ENCODE results near the gene CFAP73. TPM values are rescaled to one million over a fixed set of nuclear protein-coding genes. Genes with fewer than 3 reads are reported as not detected.

The CFAP73 gene
- total RNA-seq, 4 donors from 2014 or later = 0.56 TPM; not detected in 3

GRCh38 chr12:113165521-113166450, 16.3 kb downstream of the CFAP73 start:
- Histone ChIP-seq H3K4me1 (peaks cover 7 to 10% of the 10 kb centered on the region in 2 donors), H3K4me3 (replicated peaks in 1 of 3) (no peak overlapping the region), H3K9me3 (no peaks in the 10 kb centered on the region), H3K27me3 (no peaks in the 10 kb centered on the region), H3K27ac (no peak overlapping the region), H3K36me3 (peaks cover 63 to 81% of the 10 kb centered on the region in 2 donors)
- intact Hi-C loops (cut with DNase I) = no loop called here
- no peak for TF ChIP-seq POLR2A (IDR thresholded peaks at IDR 0.05)
- TF ChIP-seq, protein P1, sequence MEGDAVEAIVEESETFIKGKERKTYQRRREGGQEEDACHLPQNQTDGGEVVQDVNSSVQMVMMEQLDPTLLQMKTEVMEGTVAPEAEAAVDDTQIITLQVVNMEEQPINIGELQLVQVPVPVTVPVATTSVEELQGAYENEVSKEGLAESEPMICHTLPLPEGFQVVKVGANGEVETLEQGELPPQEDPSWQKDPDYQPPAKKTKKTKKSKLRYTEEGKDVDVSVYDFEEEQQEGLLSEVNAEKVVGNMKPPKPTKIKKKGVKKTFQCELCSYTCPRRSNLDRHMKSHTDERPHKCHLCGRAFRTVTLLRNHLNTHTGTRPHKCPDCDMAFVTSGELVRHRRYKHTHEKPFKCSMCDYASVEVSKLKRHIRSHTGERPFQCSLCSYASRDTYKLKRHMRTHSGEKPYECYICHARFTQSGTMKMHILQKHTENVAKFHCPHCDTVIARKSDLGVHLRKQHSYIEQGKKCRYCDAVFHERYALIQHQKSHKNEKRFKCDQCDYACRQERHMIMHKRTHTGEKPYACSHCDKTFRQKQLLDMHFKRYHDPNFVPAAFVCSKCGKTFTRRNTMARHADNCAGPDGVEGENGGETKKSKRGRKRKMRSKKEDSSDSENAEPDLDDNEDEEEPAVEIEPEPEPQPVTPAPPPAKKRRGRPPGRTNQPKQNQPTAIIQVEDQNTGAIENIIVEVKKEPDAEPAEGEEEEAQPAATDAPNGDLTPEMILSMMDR (IDR thresholded peaks at IDR 0.05) = no peak
- DNase-seq = no peak
- 95 to 98% methylated on average over 23 to 28 of the region's 32 CpGs for WGBS, 2 donors

- Histone ChIP-seq H3K4me1 (peaks cover 2 to 8% of the 10 kb centered on the region in 2 donors), H3K36me3 (peaks cover 72 to 85% of the 10 kb centered on the region in 2 donors), H3K27ac (no peak overlapping the region), H3K4me3 (replicated peaks in 1 of 3) (no peak overlapping the region), H3K27me3 (no peaks in the 10 kb centered on the region), H3K9me3 (no peaks in the 10 kb centered on the region)
- intact Hi-C loops (cut with DNase I) = no loop called here
- DNase-seq = no peak
- TF ChIP-seq, protein P1 (IDR thresholded peaks at IDR 0.05) = no peak
- TF ChIP-seq POLR2A (IDR thresholded peaks at IDR 0.05) = no peak
- 94 to 96% methylated on average over 8 to 10 of the region's 10 CpGs for WGBS, 2 donors
Measured at GRCh38 chr12:113167868-113168267, 18.3 kb downstream of the CFAP73 start.

DNA sequence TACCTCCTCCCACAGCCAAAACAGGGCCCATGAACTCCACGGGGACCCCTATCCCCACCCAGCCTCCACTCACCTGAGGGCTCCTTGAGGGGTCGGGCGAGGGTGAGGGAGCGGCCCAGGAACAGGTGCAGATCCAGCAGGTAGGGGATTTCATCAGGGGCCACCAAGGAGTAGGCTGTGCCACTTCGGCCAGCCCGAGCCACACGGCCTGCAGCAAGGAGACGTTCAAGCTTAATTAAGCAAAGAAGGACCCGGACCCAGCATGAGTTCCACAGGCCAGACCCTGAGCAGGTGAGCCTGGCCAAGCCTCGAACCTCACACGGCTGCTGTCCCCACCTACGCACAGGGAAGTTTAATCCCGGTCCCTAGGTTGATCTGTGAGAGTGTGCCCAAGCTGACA, 20.2 kb downstream of the CFAP73 start:
- no peaks in the 10 kb centered on the region for H3K9me3 ChIP-seq
- intact Hi-C loops (cut with DNase I) = no loop called here
- no peak for TF ChIP-seq POLR2A (IDR thresholded peaks at IDR 0.05)
- TF ChIP-seq, protein P1 (IDR thresholded peaks at IDR 0.05) = no peak
- peaks cover 71 to 75% of the 10 kb centered on the region in 2 donors for H3K36me3 ChIP-seq
- H3K27ac ChIP-seq = no peak overlapping the region
- DNase-seq = no peak
- H3K27me3 ChIP-seq = no peaks in the 10 kb centered on the region
- no peak overlapping the region for H3K4me3 ChIP-seq (replicated peaks in 1 of 3)
- peaks cover 3 to 17% of the 10 kb centered on the region in 2 donors for H3K4me1 ChIP-seq
- WGBS, 2 donors = 91 to 96% methylated on average over 12 to 13 of the region's 13 CpGs

DNA sequence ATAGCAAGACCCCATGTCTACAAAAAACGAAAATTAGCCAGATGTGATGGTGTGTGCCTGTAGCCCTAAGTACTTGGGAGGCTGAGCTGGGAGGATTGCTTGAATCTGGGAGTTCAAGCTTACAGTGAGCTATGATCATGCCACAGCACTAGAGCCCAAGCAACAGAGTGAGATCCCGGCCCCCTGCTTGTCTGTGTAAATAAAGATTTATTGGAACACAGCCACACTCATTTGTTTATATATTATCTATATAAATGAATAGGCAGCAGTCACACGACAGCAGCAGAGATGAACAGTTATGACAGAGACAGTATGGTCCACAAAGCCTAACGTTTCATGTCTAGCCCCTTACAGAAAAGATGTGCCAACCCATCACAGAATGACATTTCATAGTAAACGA, 20.9 kb downstream of the CFAP73 start:
- H3K27ac ChIP-seq = no peak overlapping the region
- no peaks in the 10 kb centered on the region for H3K27me3 ChIP-seq
- peaks cover 67 to 74% of the 10 kb centered on the region in 2 donors for H3K36me3 ChIP-seq
- TF ChIP-seq, protein P1 (IDR thresholded peaks at IDR 0.05) = no peak
- TF ChIP-seq POLR2A (IDR thresholded peaks at IDR 0.05) = no peak
- H3K9me3 ChIP-seq = no peaks in the 10 kb centered on the region
- WGBS, 2 donors = 94 to 98% methylated on average over 5 of the region's 5 CpGs
- intact Hi-C loops (cut with DNase I) = no loop called here
- DNase-seq = no peak
- H3K4me1 ChIP-seq = peaks cover 3 to 17% of the 10 kb centered on the region in 2 donors
- no peak overlapping the region for H3K4me3 ChIP-seq (replicated peaks in 1 of 3)

- intact Hi-C loops (cut with DNase I) = no loop called here
- peaks cover 62 to 72% of the 10 kb centered on the region in 2 donors for H3K36me3 ChIP-seq
- H3K9me3 ChIP-seq = no peaks in the 10 kb centered on the region
Measured at GRCh38 chr12:113170926-113171325, 21.4 kb downstream of the CFAP73 start.

More at GRCh38 chr12:113170926-113171325, 21.4 kb downstream of the CFAP73 start:
- WGBS, 2 donors = 94 to 96% methylated on average over 4 of the region's 4 CpGs
- H3K27me3 ChIP-seq = no peaks in the 10 kb centered on the region
- H3K4me1 ChIP-seq = peaks cover 3 to 17% of the 10 kb centered on the region in 2 donors
- no peak for TF ChIP-seq POLR2A (IDR thresholded peaks at IDR 0.05)
- TF ChIP-seq, protein P1 (IDR thresholded peaks at IDR 0.05) = no peak
- DNase-seq = no peak
- no peak overlapping the region for H3K4me3 ChIP-seq (replicated peaks in 1 of 3)
- no peak overlapping the region for H3K27ac ChIP-seq
